NCI-H2171 (cell line): ENCODE data around the gene COL4A6.

ENCODE experiments used
- DNase-seq: peaks from one replicate; lab custom pipeline; 2025; lab: John Stamatoyannopoulos, UW

Gene COL4A6

DNA sequence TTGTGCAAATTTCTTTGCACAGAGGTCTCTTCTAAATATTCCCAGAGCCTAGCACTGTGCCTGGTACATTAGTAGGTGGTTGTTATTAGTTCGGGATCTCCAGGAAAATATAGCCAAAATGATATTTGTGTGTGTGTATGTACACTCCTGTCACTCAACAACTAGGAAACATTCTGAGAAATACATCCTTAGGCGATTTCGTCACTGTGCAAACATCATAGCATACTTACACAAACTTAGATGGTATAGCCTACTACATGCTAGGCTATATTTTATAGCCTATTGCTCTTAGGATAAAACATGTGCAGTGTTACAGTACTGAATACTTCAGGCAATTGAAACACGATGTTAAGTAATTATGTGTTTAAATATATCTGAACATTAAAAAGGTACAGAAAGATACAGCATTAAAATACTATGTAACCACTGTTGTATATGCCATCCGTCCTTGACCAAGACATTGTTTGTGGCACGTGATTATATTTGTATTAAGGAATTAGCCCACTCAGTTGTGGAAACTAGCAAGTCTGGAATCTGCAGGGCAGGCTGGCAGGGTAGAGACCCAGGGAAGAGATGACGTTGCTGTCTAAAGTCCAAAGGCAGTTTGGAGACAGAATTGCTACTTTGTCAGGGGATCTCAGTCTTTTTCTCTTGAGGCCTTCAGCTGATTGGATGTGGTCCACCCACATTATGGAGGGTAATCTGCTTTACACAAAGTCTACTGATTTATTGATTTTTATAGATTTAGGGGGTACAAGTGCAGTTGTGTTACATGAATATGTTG, 106.9 kb downstream of the COL4A6 start:
- no peak for DNase-seq

DNA sequence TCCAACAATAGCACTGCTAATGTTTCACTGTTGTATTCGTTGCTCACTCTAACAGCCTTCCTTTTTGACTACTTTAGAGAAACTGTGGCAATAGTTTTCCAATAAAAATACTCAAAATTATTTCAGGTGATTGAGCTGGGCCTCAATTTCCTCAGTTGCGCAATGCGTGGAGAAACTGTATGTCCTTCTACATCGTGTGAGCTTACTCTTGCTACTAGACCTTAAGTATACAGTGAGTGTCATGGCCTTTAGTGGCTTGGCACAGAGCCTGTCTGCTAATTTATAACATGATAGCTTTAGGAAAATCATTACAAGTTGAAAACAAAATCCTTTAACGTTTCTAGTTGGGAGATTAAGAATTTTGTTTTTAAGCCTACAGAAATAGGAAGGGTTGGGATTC, 114.5 kb downstream of the COL4A6 start:
- DNase-seq = no peak

DNA sequence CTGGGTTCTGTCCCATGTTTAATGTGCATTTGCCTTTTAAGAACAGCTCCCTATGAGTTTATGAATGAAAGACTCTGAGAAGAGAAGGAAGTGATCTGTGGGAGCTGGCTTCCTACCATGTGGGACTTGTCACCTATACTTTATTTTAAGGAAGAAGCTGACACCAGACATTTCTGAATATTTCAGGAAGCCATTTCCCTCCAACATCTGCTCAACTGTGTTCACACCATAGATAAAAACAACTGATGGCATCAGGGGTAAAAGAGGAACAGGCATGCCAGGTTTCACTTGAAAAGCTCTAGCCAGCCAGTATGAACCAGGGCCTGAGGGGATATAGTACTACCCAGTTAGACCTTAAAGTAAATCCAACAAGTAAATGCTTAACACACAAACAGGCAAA, 116.0 kb downstream of the COL4A6 start:
- DNase-seq = no peak

DNA sequence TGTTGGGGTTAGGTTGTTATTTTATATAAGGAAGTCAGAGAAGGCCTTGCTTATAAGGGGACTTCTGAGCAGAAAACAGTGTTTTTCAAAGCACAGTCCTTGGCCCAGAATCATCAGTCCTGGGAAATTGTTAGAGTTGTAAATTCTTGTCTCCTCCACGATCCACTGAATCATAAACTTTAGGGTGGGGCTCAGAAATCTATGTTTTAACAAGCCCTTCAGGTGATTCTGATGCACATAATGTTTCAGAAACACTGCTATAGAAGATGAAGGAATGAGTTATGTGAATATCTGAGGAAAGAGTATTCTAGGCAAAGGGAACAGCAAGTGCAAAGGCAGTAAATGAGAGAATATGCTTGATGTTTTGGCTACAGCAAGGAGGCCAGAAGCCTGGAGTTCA, 121.8 kb downstream of the COL4A6 start:
- no peak for DNase-seq

DNA sequence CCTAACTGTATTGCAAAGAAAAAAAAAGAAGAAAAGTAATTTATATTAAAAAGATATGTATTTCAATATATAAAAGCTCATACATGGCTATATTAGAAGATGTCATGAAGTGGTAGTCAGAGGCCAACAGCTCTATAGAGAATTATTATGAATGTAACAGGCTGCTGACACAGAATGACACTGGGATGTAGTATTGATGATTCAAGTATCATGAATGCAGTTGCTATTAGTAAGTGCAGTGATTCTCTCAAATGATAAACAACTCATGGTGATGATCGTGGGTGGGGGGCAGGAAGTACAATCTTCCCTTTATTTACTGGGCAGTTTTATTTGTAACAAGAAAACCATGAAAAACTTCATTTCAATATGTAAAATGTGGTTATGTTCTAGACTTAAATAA, 124.6 kb downstream of the COL4A6 start:
- DNase-seq = no peak

DNA sequence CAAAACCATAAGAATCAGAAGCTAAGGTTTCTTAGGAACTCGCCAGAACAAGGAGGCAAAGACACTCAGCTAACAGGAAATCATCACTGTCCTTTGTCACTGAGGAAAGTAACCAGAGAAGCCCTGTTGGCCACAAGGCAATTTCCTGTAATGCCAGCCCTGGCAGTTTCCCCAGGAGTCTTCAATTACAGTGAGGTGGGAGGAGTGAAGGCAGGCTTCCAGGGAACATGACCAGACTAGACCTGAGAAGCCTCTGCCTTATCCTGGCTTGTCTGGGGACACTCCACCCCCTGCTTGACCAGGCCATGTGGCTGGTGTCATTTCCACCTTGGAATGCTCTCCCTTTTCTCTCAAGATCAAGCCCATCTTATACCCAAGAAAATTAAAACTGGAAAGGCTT, 125.3 kb downstream of the COL4A6 start:
- DNase-seq = peak; percentile 21

DNA sequence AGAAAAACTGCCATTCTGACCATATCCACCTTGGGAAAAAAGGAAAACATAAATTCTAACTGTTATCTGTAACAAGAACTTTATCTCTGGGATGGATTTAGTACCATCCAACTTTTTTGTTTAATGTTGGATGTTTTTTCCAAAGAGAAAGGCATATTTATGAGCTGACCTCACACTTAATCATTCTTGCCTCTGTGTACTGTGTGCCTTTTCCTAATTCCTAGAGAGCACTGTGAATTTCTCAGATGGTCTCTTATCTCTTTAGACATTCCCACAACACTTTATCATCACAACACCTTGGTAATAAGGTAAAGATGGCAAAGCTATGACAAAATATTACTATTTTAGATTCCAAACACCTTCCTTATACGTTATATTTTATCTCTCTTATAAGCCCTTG, 126.2 kb downstream of the COL4A6 start:
- no peak for DNase-seq

DNA sequence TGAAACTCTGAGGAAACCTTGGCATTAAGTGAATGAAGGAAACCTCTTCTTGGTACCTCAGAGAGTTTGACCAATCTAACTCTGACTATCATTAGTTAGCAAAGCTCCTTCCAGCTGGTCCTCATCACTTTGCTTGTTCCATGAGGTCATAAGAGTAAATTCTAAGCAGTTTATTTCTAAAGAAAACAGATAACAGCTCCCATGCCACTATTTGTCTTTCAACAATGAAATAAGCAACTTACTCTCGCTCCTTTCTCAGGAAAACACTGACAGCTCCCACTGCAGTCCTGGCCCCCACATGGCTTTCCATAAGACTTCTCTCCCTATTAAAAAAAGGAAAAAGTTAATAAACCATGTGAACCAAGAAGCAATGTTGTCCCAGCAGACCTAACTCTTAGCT, 127.7 kb downstream of the COL4A6 start:
- no peak for DNase-seq

DNA sequence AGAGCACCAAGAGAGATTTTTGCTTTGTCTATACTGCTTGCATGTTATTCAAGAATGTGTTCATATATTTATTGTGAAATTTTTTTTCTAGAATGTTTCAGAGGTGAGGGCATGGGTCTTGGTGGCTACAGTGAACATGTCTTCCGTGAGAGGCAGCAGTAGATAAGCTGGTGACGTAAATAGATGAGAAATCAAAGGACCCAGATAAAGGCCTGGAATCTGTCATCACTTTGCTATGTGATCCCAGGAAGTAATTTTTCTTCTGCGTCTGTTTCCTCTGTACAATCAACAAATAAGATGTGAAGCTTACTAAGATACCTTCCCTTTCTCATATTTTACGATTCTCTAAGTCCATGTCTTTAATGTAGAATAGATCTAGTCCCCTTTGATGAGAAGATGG, 129.1 kb downstream of the COL4A6 start:
- no peak for DNase-seq

DNA sequence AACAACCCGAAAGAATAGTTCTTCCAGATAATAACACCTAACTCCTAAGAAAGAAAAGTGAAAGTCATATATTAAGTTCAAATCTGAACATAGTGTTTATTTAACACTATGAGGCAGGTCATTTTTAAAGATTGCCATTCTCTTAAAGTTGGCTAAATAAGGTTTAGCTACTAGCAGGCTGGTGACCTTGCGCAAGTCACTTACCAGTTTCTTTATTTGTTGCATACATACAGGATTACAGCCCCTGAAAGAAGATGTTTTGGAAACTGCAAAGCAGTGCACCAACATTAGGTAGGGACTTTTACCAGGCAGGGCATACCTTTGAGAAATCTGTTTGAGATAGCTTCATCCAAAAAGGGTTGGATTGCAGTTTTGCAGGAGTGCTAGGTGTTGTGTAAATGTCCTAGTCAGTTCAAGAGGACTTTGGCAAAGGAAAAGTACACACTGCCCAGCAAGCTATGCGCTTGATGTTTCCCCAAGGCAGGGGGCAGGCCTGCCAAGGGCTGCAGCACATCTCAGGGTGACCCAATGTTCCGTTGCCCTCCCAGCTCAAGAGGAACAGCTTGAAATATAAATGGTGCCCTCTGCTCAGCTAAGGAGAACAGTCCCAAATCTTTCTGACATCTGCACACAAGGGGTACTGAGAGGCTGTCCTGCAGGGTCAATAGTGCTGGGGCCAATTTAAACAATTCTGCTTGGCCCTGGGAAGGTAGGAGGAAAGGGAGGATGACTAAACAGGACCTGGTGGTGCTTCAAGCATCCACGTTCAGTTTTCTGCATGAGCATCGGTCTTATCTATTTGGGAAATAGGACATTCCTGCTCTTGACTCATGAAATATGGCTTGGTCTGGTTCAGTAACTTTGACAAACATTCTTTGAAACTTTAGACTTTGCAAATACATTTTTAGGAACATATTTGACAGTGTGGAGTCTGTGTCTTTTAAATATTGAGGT, 130.8 kb downstream of the COL4A6 start:
- DNase-seq = no peak

DNA sequence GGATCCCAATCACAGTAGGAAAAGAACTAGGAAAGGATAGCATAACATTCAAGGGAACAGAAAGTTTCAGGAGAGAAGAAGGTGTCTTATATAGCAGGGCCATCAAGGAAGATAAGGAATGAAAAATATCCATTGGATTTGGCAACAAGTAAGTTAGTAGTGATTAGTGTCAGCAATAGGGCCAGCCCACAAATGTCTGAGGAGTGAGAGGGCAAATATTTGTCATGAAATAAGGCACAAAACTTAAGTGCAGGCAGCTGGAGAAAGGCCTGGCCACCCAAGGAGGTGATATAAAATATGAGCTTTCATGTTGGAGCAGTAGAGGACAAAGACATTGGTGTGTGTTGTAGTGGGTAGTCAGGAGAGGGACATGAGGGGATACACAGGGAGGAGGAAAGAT, 132.1 kb downstream of the COL4A6 start:
- no peak for DNase-seq

DNA sequence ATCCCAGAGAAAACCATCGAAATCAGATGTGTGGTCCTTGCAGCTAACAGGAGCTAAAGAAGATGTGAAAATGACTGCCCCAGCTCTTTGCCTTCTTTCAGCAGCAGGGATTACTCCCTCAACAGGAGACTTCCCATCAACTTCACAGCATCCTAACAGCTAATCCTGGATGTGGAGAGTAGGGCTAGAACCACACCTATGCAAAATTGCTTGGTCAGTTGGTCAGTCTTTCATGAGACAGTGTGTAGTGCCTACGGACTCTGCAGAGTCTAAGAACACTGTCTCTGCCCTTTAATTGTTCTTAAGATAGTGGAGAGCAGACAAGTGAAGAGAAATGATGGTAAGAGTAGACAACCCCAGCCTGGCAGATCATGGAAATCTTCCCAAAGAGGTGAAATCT, 133.5 kb downstream of the COL4A6 start:
- DNase-seq = no peak

DNA sequence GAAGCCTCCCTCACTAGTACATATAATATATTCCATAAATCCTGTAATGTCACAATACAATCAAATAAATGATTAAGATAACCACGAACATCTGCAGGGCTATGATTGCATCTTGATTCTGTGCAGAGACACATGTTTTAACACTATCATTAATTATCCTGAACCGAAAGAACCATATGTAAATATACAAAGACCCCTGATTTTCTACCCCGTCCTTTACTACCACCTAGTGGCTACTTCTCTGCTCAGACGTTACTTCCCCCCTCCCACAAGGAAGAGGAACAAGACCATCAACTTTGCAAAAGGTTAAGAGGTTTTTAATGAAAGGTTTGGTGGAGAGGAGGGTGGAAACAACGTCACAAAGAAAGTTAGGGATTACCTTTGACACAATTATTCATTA, 134.0 kb downstream of the COL4A6 start:
- DNase-seq = no peak

DNA sequence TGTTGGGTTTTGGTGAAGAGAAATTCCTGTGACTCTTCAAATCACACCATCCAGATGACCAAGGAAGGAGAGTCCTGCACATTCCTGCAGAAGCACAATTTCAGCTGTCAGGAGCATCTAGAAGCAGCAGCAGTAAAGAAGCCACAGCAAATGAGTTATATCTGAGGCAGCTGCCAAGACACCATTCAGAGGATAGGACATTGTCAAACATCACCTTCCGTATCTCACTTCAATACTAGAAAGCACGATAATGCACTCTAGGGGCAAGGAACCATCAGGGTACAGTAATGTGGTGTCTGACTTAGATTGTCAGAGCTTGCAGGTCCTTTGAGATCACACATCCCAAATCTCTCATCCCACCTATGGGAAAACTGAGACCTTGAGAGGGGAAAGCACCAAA, 134.5 kb downstream of the COL4A6 start:
- no peak for DNase-seq

DNA sequence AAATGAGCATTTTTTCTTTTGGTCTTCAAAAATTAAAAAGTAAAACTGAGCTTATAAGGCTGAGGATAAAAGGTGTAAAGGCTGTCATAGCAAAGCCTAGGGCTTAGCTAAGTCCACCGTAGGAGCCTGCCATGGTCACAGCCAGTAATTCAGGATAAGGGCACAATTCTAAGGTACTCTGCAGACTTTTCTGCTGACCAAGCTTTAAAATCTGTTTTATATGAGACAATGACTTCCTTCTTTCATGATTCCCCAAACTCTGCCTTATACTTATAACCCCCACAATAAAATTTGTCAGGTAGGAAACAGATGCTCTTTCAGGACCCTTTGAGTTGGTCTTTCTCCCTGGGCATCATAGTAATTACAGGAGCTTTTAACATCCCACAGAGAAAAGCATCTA, 138.5 kb downstream of the COL4A6 start:
- no peak for DNase-seq

DNA sequence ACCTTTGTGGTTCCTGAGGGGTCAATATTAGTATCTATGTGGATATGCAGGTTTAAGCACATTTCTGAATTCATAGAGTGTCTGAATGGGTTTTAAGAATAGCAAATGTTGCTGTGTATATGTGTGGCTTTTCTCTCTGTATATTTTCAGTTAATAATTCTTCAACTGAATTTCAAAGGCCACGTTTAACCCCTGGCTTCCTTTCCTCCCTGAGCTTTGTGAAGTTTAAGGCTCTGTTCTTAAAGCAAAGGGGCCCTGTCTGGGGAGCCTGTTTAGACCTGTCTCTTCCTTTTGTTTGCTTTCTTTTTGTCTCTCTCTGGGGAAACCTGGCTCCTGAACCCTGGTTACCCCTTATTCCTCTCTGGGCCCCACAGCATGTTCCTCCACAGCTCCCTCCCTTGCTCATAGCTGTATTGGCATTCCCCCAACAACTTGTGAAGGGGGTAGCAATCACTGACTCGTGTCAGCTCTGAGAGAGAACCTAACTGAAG, 139.1 kb downstream of the COL4A6 start:
- no peak for DNase-seq

DNA sequence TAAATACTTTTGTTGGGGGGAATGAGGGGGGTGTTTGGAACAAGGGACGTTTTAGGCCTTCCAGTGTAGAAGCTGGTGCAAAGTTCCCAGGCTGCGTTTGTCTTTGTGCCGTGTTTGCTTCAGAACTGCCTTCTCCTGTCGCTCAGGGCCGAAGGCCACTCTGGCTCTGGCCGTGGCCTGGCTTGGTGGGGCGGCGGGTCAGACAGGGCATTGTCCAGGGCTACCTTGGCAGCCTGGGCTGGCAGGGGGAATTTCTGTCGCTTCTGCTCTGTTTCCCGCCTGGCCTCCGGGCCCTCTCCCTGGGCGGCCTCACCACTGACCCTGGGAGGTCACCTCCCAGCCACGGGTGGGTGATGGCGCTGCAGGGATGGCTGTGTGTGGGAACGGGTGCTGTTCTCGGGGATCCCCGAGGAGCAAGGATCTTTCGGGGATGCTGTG, 140.0 kb downstream of the COL4A6 start:
- DNase-seq = no peak

DNA sequence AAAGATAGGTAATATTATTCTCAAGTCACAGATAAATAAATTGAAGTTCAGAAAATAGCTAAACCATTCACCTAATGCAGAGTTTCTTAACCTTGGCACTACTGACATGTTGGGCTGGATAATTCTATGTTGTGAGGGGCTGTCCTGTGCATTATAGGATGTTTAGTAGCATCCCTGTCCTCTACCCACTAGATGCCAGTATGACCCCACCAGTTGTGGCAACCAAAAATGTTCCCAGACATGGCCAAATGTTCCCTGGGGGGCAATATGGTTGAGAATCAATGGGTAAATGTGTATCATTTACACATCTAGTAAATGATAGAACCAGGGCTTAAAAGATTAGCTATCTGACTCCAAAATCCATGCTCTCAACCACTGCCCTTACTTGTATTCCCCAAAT, 140.9 kb downstream of the COL4A6 start:
- DNase-seq = no peak

DNA sequence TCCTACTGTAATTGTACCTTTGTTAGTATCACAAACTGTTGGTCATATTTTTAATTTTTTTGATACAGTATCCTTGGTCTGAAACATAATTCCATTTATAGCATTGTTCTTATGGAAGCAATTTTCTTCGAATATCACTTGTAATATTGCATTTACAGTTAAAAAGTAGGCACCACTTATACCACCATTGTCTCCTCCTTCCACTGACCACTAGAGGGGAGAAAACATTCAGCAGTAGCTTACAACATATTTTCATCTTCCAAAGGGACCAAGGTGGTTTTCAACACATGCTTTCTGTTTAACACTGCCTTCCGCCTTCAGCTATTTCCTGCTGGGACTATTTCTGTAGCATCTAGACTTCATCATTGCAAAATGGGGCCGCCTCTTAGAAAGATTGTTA, 146.2 kb downstream of the COL4A6 start:
- no peak for DNase-seq

DNA sequence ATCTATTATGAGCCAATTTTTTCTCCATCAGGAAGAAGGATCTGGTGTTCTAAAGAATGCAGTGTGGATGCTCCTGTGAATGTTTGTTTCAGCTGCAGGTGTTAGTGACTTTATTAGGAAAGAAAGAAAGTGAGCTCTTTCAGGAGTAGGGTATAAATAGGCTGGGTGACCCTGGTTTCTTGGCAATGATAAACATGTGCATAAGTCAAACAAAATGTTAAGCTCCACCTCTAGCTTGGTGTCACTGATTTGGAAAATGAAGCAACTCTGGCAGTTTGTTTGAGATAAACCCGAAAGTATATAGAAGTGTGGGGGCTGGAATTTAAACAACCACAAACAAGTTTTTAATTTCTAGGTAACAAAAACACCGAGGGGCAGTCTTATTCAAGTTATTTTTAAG, 152.3 kb downstream of the COL4A6 start:
- no peak for DNase-seq

DNA sequence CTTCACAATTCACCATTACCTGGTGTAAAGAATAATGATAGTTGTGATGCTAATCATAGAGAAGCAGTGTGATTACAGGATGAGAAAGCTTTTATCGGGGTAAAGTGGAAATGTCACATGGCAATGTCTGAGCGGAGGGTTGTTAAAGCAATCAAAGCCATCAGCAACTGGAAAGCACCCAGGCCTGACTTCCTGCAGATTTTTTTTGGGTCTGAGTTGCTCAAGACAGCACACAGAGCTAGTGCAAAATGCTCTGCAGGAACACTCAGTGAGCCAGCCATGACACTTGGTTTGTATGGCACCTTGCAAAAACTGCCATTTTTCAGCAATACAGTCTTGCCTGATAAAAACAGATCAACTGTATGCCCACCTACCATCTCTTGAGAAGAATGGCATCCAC, 152.9 kb downstream of the COL4A6 start:
- DNase-seq = no peak

DNA sequence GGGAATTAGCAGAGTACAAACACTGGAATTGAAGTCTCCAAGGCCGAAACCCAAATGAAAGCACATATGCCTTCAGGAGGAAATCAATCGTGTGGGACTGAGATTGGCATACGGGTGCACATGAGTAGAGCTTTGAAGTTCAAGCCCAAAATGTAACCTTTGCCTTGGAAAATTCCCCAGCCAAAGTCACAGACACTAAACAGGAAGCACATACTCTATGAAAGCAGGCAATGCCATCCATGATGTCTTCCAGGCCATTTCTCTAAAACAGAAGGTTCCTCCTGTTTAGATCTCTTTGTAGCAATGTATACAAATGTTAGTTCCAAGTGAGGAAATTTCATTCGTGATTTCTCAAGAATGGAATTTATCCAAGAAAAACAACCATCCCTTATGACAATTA, 162.5 kb downstream of the COL4A6 start:
- no peak for DNase-seq

DNA sequence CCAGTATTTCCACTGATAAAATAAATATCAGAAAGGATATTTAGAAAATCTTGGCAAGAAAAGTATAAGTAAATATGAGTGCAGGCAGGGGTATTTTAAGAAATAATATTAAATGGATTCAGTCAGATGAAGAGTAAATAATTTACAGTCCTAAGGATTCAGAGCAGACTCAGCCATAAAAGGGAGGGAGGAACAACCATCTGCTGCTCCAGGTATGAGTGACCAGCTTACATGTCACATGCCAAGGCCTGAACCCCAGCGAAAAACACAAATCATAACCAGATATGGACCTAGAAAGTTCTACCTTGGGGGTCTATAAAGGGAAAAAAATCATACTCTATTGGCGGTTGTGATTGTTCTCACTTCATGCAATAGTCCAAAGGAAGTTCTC, 166.8 kb downstream of the COL4A6 start:
- DNase-seq = no peak
